ENCODE results near the gene AGA.

Gene AGA

GRCh38 chr4:177413656-177414055 lies 28.6 kb downstream of the AGA start:
- Mint-ChIP-seq H3K36me3 (ENCODE audit: low read depth) (no peaks in the 10 kb centered on the region), H3K4me3 (no peak overlapping the region), H3K9me3 (peaks cover 4% of the 10 kb centered on the region), H3K4me1 (ENCODE audit: low read depth) (no peaks in the 10 kb centered on the region), H3K27me3 (no peaks in the 10 kb centered on the region), H3K27ac (no peak overlapping the region)

- Mint-ChIP-seq H3K4me3 (no peak overlapping the region), H3K27me3 (no peaks in the 10 kb centered on the region), H3K4me1 (ENCODE audit: low read depth) (no peaks in the 10 kb centered on the region), H3K36me3 (ENCODE audit: low read depth) (no peaks in the 10 kb centered on the region), H3K27ac (no peak overlapping the region), H3K9me3 (peaks cover 4% of the 10 kb centered on the region)
These were observed 29.2 kb downstream of the AGA start for GRCh38 chr4:177413076-177413475.

- Mint-ChIP-seq H3K27me3 (no peaks in the 10 kb centered on the region), H3K4me3 (no peak overlapping the region), H3K4me1 (ENCODE audit: low read depth) (no peaks in the 10 kb centered on the region), H3K27ac (no peak overlapping the region), H3K9me3 (peaks cover 8% of the 10 kb centered on the region), H3K36me3 (ENCODE audit: low read depth) (no peaks in the 10 kb centered on the region)
These were observed 30.2 kb downstream of the AGA start for GRCh38 chr4:177411996-177412395.

- H3K9me3 Mint-ChIP-seq: peaks cover 4% of the 10 kb centered on the region
- H3K4me1 Mint-ChIP-seq (ENCODE audit: low read depth): no peaks in the 10 kb centered on the region
- H3K27ac Mint-ChIP-seq: no peak overlapping the region
- H3K36me3 Mint-ChIP-seq (ENCODE audit: low read depth): no peaks in the 10 kb centered on the region
- H3K4me3 Mint-ChIP-seq: no peak overlapping the region
- H3K27me3 Mint-ChIP-seq: no peaks in the 10 kb centered on the region
These were observed 31.7 kb downstream of the AGA start for GRCh38 chr4:177410566-177410965.

GRCh38 chr4:177408023-177408422 lies 34.2 kb downstream of the AGA start:
- Mint-ChIP-seq H3K4me3 (no peak overlapping the region), H3K9me3 (peaks cover 4% of the 10 kb centered on the region), H3K36me3 (ENCODE audit: low read depth) (no peaks in the 10 kb centered on the region), H3K27me3 (no peaks in the 10 kb centered on the region), H3K4me1 (ENCODE audit: low read depth) (peaks cover 8% of the 10 kb centered on the region), H3K27ac (no peak overlapping the region)

- peaks cover 4% of the 10 kb centered on the region for H3K9me3 Mint-ChIP-seq
- no peaks in the 10 kb centered on the region for H3K27me3 Mint-ChIP-seq
These were observed 36.7 kb downstream of the AGA start for GRCh38 chr4:177405508-177405907.

GRCh38 chr4:177404986-177405385 lies 37.3 kb downstream of the AGA start:
- Mint-ChIP-seq H3K4me3 (no peak overlapping the region), H3K4me1 (ENCODE audit: low read depth) (peaks cover 31% of the 10 kb centered on the region), H3K9me3 (peaks cover 4% of the 10 kb centered on the region), H3K36me3 (ENCODE audit: low read depth) (no peaks in the 10 kb centered on the region), H3K27ac (no peak overlapping the region), H3K27me3 (no peaks in the 10 kb centered on the region)

More at GRCh38 chr4:177405508-177405907, 36.7 kb downstream of the AGA start:
- no peak overlapping the region for H3K4me3 Mint-ChIP-seq
- H3K27ac Mint-ChIP-seq: no peak overlapping the region
- H3K36me3 Mint-ChIP-seq (ENCODE audit: low read depth): no peaks in the 10 kb centered on the region
- peaks cover 26% of the 10 kb centered on the region for H3K4me1 Mint-ChIP-seq (ENCODE audit: low read depth)

GRCh38 chr4:177404342-177404741 lies 37.9 kb downstream of the AGA start:
- H3K4me3 Mint-ChIP-seq: no peak overlapping the region

GRCh38 chr4:177403746-177404145 lies 38.5 kb downstream of the AGA start:
- H3K4me3 Mint-ChIP-seq: no peak overlapping the region
- H3K9me3 Mint-ChIP-seq: peaks cover 4% of the 10 kb centered on the region
- peaks cover 36% of the 10 kb centered on the region for H3K4me1 Mint-ChIP-seq (ENCODE audit: low read depth)
- no peaks in the 10 kb centered on the region for H3K27me3 Mint-ChIP-seq
- no peak overlapping the region for H3K27ac Mint-ChIP-seq
- no peaks in the 10 kb centered on the region for H3K36me3 Mint-ChIP-seq (ENCODE audit: low read depth)

More at GRCh38 chr4:177404342-177404741, 37.9 kb downstream of the AGA start:
- Mint-ChIP-seq H3K36me3 (ENCODE audit: low read depth) (no peaks in the 10 kb centered on the region), H3K4me1 (ENCODE audit: low read depth) (peaks cover 36% of the 10 kb centered on the region), H3K27me3 (no peaks in the 10 kb centered on the region), H3K27ac (no peak overlapping the region), H3K9me3 (peaks cover 4% of the 10 kb centered on the region)

GRCh38 chr4:177401658-177402273 lies 40.5 kb downstream of the AGA start:
- no peaks in the 10 kb centered on the region for H3K9me3 Mint-ChIP-seq
- peak overlapping the region; percentile 21 for H3K27ac Mint-ChIP-seq
- H3K4me3 Mint-ChIP-seq: no peak overlapping the region
- no peaks in the 10 kb centered on the region for H3K27me3 Mint-ChIP-seq
- peaks cover 36% of the 10 kb centered on the region for H3K4me1 Mint-ChIP-seq (ENCODE audit: low read depth)
- no peaks in the 10 kb centered on the region for H3K36me3 Mint-ChIP-seq (ENCODE audit: low read depth)

- H3K4me3 Mint-ChIP-seq: no peak overlapping the region
- no peaks in the 10 kb centered on the region for H3K9me3 Mint-ChIP-seq
- no peak overlapping the region for H3K27ac Mint-ChIP-seq
- peaks cover 36% of the 10 kb centered on the region for H3K4me1 Mint-ChIP-seq (ENCODE audit: low read depth)
- no peaks in the 10 kb centered on the region for H3K27me3 Mint-ChIP-seq
- H3K36me3 Mint-ChIP-seq (ENCODE audit: low read depth): no peaks in the 10 kb centered on the region
These were observed 42.2 kb downstream of the AGA start for GRCh38 chr4:177400030-177400429.

- Mint-ChIP-seq H3K27me3 (peaks cover under 1% of the 10 kb centered on the region), H3K4me1 (ENCODE audit: low read depth) (peaks cover 34% of the 10 kb centered on the region), H3K27ac (no peak overlapping the region), H3K9me3 (no peaks in the 10 kb centered on the region), H3K4me3 (no peak overlapping the region), H3K36me3 (ENCODE audit: low read depth) (no peaks in the 10 kb centered on the region)
These were observed 45.9 kb downstream of the AGA start for GRCh38 chr4:177396352-177396751.

GRCh38 chr4:177393236-177393635 lies 49.0 kb downstream of the AGA start:
- no peaks in the 10 kb centered on the region for H3K36me3 Mint-ChIP-seq (ENCODE audit: low read depth)
- H3K4me1 Mint-ChIP-seq (ENCODE audit: low read depth): peaks cover 23% of the 10 kb centered on the region
- H3K27me3 Mint-ChIP-seq: peaks cover 3% of the 10 kb centered on the region
- H3K4me3 Mint-ChIP-seq: no peak overlapping the region
- no peak overlapping the region for H3K27ac Mint-ChIP-seq
- no peaks in the 10 kb centered on the region for H3K9me3 Mint-ChIP-seq

- H3K27me3 Mint-ChIP-seq: peaks cover 3% of the 10 kb centered on the region
- no peaks in the 10 kb centered on the region for H3K9me3 Mint-ChIP-seq
- H3K4me3 Mint-ChIP-seq: no peak overlapping the region
- H3K27ac Mint-ChIP-seq: no peak overlapping the region
- no peaks in the 10 kb centered on the region for H3K36me3 Mint-ChIP-seq (ENCODE audit: low read depth)
- H3K4me1 Mint-ChIP-seq (ENCODE audit: low read depth): peaks cover 23% of the 10 kb centered on the region
These were observed 50.3 kb downstream of the AGA start for GRCh38 chr4:177391953-177392352.

GRCh38 chr4:177391287-177391686 lies 51.0 kb downstream of the AGA start:
- no peak overlapping the region for H3K4me3 Mint-ChIP-seq
- peaks cover 24% of the 10 kb centered on the region for H3K4me1 Mint-ChIP-seq (ENCODE audit: low read depth)
- peaks cover 3% of the 10 kb centered on the region for H3K27me3 Mint-ChIP-seq
- H3K27ac Mint-ChIP-seq: no peak overlapping the region
- no peaks in the 10 kb centered on the region for H3K9me3 Mint-ChIP-seq
- no peaks in the 10 kb centered on the region for H3K36me3 Mint-ChIP-seq (ENCODE audit: low read depth)

GRCh38 chr4:177386278-177386815 lies 55.9 kb downstream of the AGA start:
- H3K27me3 Mint-ChIP-seq: peaks cover 3% of the 10 kb centered on the region
- no peak overlapping the region for H3K27ac Mint-ChIP-seq
- peaks cover 9% of the 10 kb centered on the region for H3K4me1 Mint-ChIP-seq (ENCODE audit: low read depth)
- no peak overlapping the region for H3K4me3 Mint-ChIP-seq
- no peaks in the 10 kb centered on the region for H3K9me3 Mint-ChIP-seq
- H3K36me3 Mint-ChIP-seq (ENCODE audit: low read depth): no peaks in the 10 kb centered on the region
